HG03469 (cell line): ENCODE data around the gene OR4C6.

ENCODE experiments used
- ATAC-seq: cut with Tn5 transposase; IDR thresholded peaks from one replicate; pipeline ENCODE4 v1.9.1; 2021; ENCODE audit warnings: mild to moderate bottlenecking, moderate library complexity, moderate number of reproducible peaks; ENCODE audit not compliant: unreplicated experiment

Gene OR4C6

DNA sequence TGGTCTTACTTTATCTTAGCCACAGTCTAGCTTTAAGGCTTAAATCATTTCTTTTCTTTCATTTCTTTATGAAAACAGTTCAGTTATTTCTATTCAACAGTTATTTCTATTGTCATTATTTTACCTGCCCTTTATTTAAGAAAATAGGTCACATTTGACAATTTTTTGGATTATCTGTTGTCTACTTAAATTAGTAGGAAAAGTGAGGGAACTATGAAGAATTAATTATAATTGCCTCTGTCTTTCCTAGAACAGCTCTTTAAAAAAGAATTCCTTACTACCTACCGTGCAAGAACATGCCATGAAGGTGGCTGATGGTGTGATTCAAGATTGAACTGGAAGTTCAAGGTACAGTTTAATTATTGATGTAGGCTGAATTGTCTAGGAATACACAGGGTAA lies at the start of gene OR4C6:
TSS of gene OR4C6 (plus strand) at position 301 of the 400 bp plus-strand sequence. CDS start 2,966 bp downstream, outside the sequence.
- ATAC-seq, result no peak

DNA sequence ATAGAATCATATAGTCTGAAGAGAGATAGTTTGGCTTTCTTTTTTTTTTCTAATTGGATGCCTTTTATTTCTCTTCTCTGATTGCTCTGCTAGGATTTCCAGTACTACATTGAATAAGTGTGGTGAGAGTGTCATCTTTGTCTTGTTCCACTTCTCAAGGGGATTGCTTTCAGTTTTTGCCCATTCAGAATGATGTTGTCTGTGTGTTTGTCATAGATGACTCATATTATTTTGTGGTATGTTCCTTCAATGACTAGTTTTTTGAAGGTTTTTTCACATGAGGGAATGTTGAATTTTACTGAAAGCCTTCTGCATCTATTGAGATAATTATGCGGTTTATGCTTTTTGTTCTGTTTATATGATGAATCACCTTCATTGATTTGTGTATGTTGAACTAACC lies 37.5 kb upstream of the OR4C6 start:
- ATAC-seq, result no peak

DNA sequence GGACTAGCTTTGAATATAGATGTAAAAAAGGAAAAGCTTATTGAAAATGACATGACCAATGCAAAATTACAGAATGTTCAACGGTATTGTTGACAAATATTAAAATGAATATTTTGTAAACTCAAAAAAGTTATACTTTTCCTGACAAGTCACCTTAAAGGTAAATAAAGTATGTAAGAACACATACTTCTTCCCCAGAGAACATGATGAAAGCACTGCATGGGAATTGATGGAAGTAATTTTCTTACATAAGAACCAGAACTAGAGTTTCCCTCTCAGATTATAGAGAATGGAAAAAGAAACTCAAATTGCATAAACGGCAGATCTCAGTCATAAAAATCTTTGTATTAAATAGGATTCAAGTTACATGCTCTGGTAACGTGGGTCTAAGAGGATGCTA lies 27.2 kb upstream of the OR4C6 start, which contains the start of gene OR4P4:
TSS of gene OR4P4 (plus strand) at position 301 of the 400 bp plus-strand sequence.
- no peak for ATAC-seq

DNA sequence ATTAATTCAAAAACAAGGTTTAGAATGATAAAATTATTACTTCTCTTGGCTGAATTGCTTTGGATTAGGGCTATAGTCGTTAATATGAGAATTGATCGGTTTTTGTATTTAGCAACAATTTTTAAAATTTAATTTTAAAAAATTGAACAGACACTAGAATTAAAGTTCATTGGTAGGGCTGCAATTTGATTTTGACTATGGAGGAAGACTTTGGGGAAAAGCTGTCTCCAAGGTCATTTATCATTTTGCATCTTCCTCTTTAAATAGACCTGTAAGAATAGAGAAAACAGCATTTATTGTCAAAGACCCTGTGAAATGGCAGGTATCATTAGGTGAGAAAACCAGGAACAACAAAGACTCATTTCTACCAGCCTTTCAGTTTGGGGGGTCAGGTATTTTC lies 14.0 kb upstream of the OR4C6 start, which contains the start of gene OR4S2:
TSS of gene OR4S2 (plus strand) at position 301 of the 400 bp plus-strand sequence. CDS start 2,577 bp downstream, outside the sequence.
- ATAC-seq, result no peak

DNA sequence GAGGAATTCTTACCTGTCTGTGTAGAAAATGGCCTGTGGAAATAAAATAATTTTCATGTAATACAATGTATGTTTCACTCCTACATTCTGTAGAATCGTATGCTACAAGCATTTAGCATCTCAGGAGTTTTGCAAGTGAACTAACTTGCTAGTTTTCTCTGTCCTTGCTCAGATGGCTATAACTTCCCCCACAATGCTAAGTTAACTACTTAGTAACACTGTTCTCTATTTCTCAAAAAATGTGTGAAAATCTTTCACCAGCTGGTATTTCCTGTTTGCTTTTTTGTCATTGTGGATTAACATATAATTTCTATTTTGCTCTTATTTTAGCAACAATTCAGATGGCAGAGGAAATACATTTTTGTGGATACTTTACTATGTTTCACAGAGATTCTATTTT lies 9.4 kb upstream of the OR4C6 start:
- ATAC-seq, result no peak

DNA sequence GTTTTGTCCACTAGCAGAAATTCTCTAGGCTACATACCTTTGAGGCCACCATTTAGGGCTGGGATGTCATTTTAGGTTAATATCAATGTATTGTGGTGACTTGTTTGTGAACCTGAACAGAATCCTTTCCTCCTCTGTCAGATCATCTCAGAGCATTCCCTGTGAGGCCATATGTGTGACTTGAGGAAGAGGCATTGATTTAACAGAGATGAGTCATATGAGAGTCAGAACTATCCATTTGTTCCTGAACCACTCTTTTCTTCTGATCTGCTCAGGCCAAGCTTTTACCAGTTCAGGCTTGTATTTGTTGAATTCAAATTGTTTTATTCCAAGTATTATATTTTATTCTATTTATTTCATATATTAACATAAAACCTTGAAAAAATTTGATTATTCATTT lies 6.9 kb upstream of the OR4C6 start:
- ATAC-seq, result no peak

DNA sequence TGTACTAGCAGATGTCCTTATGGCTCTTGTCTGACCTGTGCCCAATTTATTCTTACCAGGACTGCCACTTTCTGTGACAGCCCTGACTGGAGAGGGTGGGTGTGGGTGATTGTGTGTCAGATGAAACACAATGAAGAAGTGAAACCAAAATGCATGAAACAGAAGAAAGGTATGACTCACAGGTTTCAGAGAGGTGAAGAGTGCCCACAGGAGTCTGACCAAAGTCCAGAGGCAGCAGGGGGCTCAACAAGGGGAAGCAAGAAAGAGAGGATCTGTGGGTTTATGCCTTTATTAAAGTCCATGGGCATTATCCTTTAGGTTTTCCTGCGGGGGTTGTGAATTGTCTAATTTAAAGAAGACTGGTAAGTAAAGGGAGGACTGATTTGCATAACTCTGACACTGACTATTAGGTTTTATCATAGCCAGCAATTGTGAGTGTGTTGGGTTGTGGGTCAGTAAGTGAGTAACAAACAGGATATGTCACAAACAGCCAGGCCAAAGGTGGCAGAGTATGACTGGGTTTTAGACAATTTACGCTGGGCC lies 3.9 kb upstream of the OR4C6 start:
- peak; percentile 96 for ATAC-seq

DNA sequence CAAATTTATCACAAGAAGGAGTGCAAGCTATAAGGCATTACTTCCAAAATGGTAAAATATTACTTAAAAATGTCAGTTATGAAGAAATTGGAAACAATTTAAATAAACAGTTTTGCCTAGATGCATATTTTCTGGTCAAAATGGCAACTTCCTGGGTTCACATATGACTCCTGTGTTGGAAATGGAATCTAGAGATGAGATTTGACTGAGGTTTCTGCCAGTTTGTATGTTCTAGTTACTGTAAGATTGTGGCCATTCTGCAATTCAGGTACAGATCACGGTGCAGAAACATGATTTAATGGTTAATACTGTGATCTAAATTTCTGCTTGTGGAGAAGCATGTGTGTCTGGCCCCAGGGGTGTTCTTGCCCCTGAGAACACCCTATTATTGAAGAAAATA lies 3.4 kb upstream of the OR4C6 start:
- peak; percentile 25 for ATAC-seq

DNA sequence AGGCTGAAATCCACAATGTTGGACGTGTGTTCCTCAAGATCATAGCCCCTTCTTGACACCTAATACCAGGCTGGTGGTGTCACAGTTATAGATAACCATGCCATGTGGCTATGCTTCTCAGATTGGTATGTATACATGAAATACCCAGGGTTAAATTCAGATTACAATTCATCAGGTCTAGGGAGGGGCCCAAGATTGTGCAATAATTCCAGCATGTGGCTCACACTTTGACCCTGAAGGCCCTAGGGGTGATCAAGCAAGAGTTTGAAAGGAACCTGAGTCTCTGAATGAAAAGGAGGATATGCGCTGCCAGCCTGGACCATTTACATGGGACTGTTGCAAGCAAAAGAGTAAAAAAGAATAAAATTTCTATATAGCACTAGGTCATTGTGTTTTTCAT lies 7.4 kb downstream of the OR4C6 start:
- ATAC-seq, result no peak

DNA sequence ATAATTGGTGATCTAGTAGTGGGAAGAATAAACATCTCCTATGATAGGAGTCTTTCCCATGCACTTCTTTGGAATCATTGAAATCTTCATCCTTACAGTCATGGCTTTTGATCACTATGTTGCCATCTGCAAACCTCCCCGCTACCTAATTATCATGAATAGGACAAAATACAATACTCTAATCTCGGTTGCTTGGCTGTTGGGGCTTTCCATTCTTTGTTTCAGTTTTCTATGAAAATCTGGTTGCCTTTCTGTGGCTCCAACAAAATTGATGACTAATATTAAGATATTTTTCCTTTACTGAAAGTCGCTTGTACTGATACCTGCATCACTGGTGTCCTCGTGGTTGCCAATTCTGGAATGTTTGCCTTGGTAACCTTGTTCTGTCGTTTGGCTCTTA lies 11.9 kb downstream of the OR4C6 start:
- ATAC-seq, result no peak

DNA sequence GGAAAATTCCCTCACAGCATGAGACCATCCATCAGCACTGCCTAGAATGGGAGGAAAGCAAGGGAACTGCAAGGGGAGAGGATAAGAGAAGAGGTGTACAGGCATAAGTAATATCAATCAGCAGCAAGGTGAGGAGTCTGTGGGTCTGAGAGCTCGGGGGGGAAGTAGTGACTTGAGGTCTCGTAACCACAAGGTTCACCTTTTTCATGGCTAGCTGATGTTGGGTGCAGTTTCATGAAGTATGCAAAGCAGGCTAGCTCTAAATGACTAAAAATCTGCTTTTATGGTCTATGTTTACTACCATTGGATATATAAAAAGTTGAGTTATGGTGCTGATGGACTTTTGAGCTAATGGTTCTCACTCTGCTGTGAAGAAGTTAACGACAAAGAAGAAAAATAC lies 35.8 kb downstream of the OR4C6 start:
- peak; percentile 94 for ATAC-seq

DNA sequence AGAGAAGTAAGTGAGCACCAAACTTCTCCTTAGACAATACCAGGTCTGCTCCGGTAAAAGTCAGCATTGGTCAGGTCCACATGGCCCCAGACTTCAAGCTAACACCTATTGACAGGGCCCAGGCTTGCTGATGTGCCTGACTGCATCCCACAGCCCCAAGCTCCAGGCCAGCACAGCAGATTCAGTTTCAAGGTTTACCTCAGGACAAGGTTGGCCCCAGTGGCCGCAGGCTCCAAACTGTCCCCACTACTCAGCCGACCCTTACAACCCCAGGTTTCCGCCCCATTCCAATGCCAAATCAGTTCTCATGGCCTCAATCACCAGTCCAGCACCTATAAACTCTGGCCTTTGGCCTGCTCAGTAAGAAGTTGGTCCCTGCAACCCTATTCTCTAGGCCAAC lies 39.4 kb downstream of the OR4C6 start:
- ATAC-seq, result no peak

DNA sequence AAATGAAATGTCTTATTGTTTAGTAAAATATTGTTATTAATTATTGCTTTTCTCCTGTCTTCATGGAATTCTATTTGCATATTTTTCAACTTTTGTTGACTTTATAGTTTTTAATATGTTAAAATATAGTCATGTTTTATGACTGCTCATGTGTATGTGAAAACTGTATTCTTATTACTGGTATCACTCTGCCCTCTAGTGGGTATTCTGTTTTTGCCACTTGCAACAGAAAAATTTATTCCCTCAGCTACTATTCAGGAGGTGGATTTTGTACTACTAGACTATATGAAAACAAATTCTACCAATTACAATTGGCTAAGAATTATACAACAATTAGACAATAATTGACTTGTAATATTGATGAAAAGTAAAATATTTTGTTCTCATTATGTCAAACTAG lies 45.0 kb downstream of the OR4C6 start:
- no peak for ATAC-seq

DNA sequence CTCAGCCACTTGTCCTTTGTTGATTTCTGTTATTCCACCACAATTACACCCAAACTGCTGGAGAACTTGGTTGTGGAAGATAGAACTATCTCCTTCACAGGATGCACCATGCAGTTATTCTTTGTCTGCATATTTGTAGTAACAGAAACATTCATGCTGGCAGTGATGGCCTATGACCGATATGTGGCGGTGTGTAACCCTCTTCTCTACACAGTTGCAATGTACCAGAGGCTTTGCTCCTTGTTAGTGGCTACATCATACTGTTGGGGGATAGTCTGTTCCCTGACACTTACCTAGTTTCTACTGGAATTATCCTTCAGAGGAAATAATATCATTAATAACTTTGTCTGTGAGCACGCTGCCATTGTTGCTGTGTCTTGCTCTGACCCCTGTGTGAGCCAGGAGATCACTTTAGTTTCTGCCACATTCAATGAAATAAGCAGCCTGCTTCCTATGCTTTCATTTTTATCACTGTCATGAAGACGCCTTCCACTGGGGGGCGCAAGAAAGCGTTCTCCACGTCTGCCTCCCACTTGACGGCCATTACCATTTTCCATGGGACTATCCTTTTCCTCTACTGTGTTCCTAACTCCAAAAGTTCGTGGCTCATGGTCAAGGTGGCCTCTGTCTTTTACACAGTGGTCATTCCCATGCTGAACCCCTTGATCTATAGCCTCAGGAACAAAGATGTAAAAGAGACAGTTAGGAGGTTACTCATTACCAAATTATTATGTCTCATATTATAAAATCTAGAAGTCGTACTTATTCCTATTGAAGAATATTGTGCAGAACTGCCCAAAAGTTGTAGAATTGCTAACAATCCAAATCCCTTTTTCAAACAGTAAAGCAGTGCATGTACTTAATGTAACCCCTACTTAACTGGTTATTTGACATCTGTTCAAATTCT lies 53.2 kb downstream of the OR4C6 start:
- ATAC-seq, result no peak
